NB4 (cell line): ENCODE data around the gene ARID1B.

Experiments used
- CTCF ChIP-seq: IDR thresholded peaks from one replicate; pipeline ENCODE4 v1.5.1; 2012; ENCODE audit warnings: low read depth, low read length
- POLR2A ChIP-seq: IDR thresholded peaks from 2 replicates; pipeline ENCODE4 v1.6.1; 2011; ENCODE audit warnings: mild to moderate bottlenecking; ENCODE audit not compliant: insufficient read length; ENCODE audit errors: extremely low read depth

- no peak for TF ChIP-seq CTCF
- no peak for TF ChIP-seq POLR2A
Measured at GRCh38 chr6:157249826-157250225, 472.6 kb downstream of the ARID1B start.
